ENCODE data around the gene FADD.

The FADD gene

GRCh38 chr11:70233962-70234361, 30.9 kb downstream of the FADD start:
- Histone ChIP-seq H3K9me3 (ENCODE audit: control insufficient read depth, low read length) (no peaks in the 10 kb centered on the region), H3K27ac (ENCODE audit: low read depth, low read length, severe bottlenecking) (no peak overlapping the region), H3K4me3 (ENCODE audit: extremely low read depth, insufficient read depth, low read length, poor library complexity, severe bottlenecking) (no peak overlapping the region), H3K4me1 (ENCODE audit: control insufficient read depth, insufficient read depth, low read length, poor library complexity, severe bottlenecking) (peaks cover 4% of the 10 kb centered on the region), H3K36me3 (ENCODE audit: control insufficient read depth, insufficient read depth, low read length) (no peaks in the 10 kb centered on the region)
- 100% methylated on average over 1 of the region's 9 CpGs for WGBS, 2 experiments (ENCODE audit: insufficient coverage in 2 of 2)

GRCh38 chr11:70240337-70240736, 37.2 kb downstream of the FADD start:
- no peak overlapping the region for H3K4me3 ChIP-seq (ENCODE audit: extremely low read depth, insufficient read depth, low read length, poor library complexity, severe bottlenecking)
- no peaks in the 10 kb centered on the region for H3K9me3 ChIP-seq (ENCODE audit: control insufficient read depth, low read length)
- H3K4me1 ChIP-seq (ENCODE audit: control insufficient read depth, insufficient read depth, low read length, poor library complexity, severe bottlenecking): peaks cover 9% of the 10 kb centered on the region
- WGBS, 2 experiments (ENCODE audit: insufficient coverage in 2 of 2): 90 to 94% methylated on average over 15 to 16 of the region's 16 CpGs
- no peaks in the 10 kb centered on the region for H3K36me3 ChIP-seq (ENCODE audit: control insufficient read depth, insufficient read depth, low read length)
- H3K27ac ChIP-seq (ENCODE audit: low read depth, low read length, severe bottlenecking): no peak overlapping the region

GRCh38 chr11:70241709-70242108, 38.6 kb downstream of the FADD start:
- no peaks in the 10 kb centered on the region for H3K36me3 ChIP-seq (ENCODE audit: control insufficient read depth, insufficient read depth, low read length)
- no peaks in the 10 kb centered on the region for H3K9me3 ChIP-seq (ENCODE audit: control insufficient read depth, low read length)
- 92 to 95% methylated on average over 2 to 3 of the region's 3 CpGs for WGBS, 2 experiments (ENCODE audit: insufficient coverage in 2 of 2)
- H3K4me3 ChIP-seq (ENCODE audit: extremely low read depth, insufficient read depth, low read length, poor library complexity, severe bottlenecking): no peak overlapping the region
- H3K4me1 ChIP-seq (ENCODE audit: control insufficient read depth, insufficient read depth, low read length, poor library complexity, severe bottlenecking): peaks cover 14% of the 10 kb centered on the region
- no peak overlapping the region for H3K27ac ChIP-seq (ENCODE audit: low read depth, low read length, severe bottlenecking)

- Histone ChIP-seq H3K36me3 (ENCODE audit: control insufficient read depth, insufficient read depth, low read length) (no peaks in the 10 kb centered on the region), H3K4me3 (ENCODE audit: extremely low read depth, insufficient read depth, low read length, poor library complexity, severe bottlenecking) (no peak overlapping the region), H3K27ac (ENCODE audit: low read depth, low read length, severe bottlenecking) (no peak overlapping the region), H3K4me1 (ENCODE audit: control insufficient read depth, insufficient read depth, low read length, poor library complexity, severe bottlenecking) (peaks cover 21% of the 10 kb centered on the region), H3K9me3 (ENCODE audit: control insufficient read depth, low read length) (no peaks in the 10 kb centered on the region)
- 85 to 97% methylated on average over 4 of the region's 4 CpGs for WGBS, 2 experiments (ENCODE audit: insufficient coverage in 2 of 2)
Observed at GRCh38 chr11:70242885-70243284, 39.8 kb downstream of the FADD start.

GRCh38 chr11:70243912-70244652, 41.0 kb downstream of the FADD start:
- Histone ChIP-seq H3K4me3 (ENCODE audit: extremely low read depth, insufficient read depth, low read length, poor library complexity, severe bottlenecking) (no peak overlapping the region), H3K36me3 (ENCODE audit: control insufficient read depth, insufficient read depth, low read length) (no peaks in the 10 kb centered on the region), H3K9me3 (ENCODE audit: control insufficient read depth, low read length) (no peaks in the 10 kb centered on the region), H3K27ac (ENCODE audit: low read depth, low read length, severe bottlenecking) (no peak overlapping the region), H3K4me1 (ENCODE audit: control insufficient read depth, insufficient read depth, low read length, poor library complexity, severe bottlenecking) (peaks cover 21% of the 10 kb centered on the region)
- WGBS, 2 experiments (ENCODE audit: insufficient coverage in 2 of 2): 95 to 96% methylated on average over 14 to 15 of the region's 15 CpGs

- no peaks in the 10 kb centered on the region for H3K9me3 ChIP-seq (ENCODE audit: control insufficient read depth, low read length)
- no peaks in the 10 kb centered on the region for H3K36me3 ChIP-seq (ENCODE audit: control insufficient read depth, insufficient read depth, low read length)
- WGBS, 2 experiments (ENCODE audit: insufficient coverage in 2 of 2): 84 to 88% methylated on average over 6 to 7 of the region's 7 CpGs
- H3K4me1 ChIP-seq (ENCODE audit: control insufficient read depth, insufficient read depth, low read length, poor library complexity, severe bottlenecking): peaks cover 21% of the 10 kb centered on the region
- H3K27ac ChIP-seq (ENCODE audit: low read depth, low read length, severe bottlenecking): no peak overlapping the region
- H3K4me3 ChIP-seq (ENCODE audit: extremely low read depth, insufficient read depth, low read length, poor library complexity, severe bottlenecking): no peak overlapping the region
Observed at GRCh38 chr11:70244698-70245097, 41.6 kb downstream of the FADD start.

- WGBS, 2 experiments (ENCODE audit: insufficient coverage in 2 of 2): 73 to 100% methylated on average over 1 to 2 of the region's 8 CpGs
- Histone ChIP-seq H3K9me3 (ENCODE audit: control insufficient read depth, low read length) (no peaks in the 10 kb centered on the region), H3K36me3 (ENCODE audit: control insufficient read depth, insufficient read depth, low read length) (no peaks in the 10 kb centered on the region), H3K4me3 (ENCODE audit: extremely low read depth, insufficient read depth, low read length, poor library complexity, severe bottlenecking) (no peak overlapping the region), H3K27ac (ENCODE audit: low read depth, low read length, severe bottlenecking) (no peak overlapping the region), H3K4me1 (ENCODE audit: control insufficient read depth, insufficient read depth, low read length, poor library complexity, severe bottlenecking) (peaks cover 21% of the 10 kb centered on the region)
Observed at GRCh38 chr11:70246196-70246595, 43.1 kb downstream of the FADD start.

- H3K4me1 ChIP-seq (ENCODE audit: control insufficient read depth, insufficient read depth, low read length, poor library complexity, severe bottlenecking): peaks cover 21% of the 10 kb centered on the region
- no peak overlapping the region for H3K4me3 ChIP-seq (ENCODE audit: extremely low read depth, insufficient read depth, low read length, poor library complexity, severe bottlenecking)
- no peaks in the 10 kb centered on the region for H3K36me3 ChIP-seq (ENCODE audit: control insufficient read depth, insufficient read depth, low read length)
- WGBS, 2 experiments (ENCODE audit: insufficient coverage in 2 of 2): 57 to 76% methylated on average over 7 to 8 of the region's 8 CpGs
- no peaks in the 10 kb centered on the region for H3K9me3 ChIP-seq (ENCODE audit: control insufficient read depth, low read length)
- no peak overlapping the region for H3K27ac ChIP-seq (ENCODE audit: low read depth, low read length, severe bottlenecking)
Observed at GRCh38 chr11:70247042-70247709, 44.1 kb downstream of the FADD start.

GRCh38 chr11:70247710-70248072, 44.6 kb downstream of the FADD start:
- Histone ChIP-seq H3K4me3 (ENCODE audit: extremely low read depth, insufficient read depth, low read length, poor library complexity, severe bottlenecking) (no peak overlapping the region), H3K9me3 (ENCODE audit: control insufficient read depth, low read length) (no peaks in the 10 kb centered on the region), H3K4me1 (ENCODE audit: control insufficient read depth, insufficient read depth, low read length, poor library complexity, severe bottlenecking) (peaks cover 17% of the 10 kb centered on the region), H3K27ac (ENCODE audit: low read depth, low read length, severe bottlenecking) (no peak overlapping the region), H3K36me3 (ENCODE audit: control insufficient read depth, insufficient read depth, low read length) (no peaks in the 10 kb centered on the region)
- 66 to 80% methylated on average over 3 to 4 of the region's 4 CpGs for WGBS, 2 experiments (ENCODE audit: insufficient coverage in 2 of 2)

GRCh38 chr11:70250876-70251658, 48.0 kb downstream of the FADD start:
- Histone ChIP-seq H3K9me3 (ENCODE audit: control insufficient read depth, low read length) (no peaks in the 10 kb centered on the region), H3K4me1 (ENCODE audit: control insufficient read depth, insufficient read depth, low read length, poor library complexity, severe bottlenecking) (peaks cover 10% of the 10 kb centered on the region), H3K36me3 (ENCODE audit: control insufficient read depth, insufficient read depth, low read length) (no peaks in the 10 kb centered on the region), H3K4me3 (ENCODE audit: extremely low read depth, insufficient read depth, low read length, poor library complexity, severe bottlenecking) (no peak overlapping the region), H3K27ac (ENCODE audit: low read depth, low read length, severe bottlenecking) (no peak overlapping the region)
- 84 to 87% methylated on average over 14 of the region's 16 CpGs for WGBS, 2 experiments (ENCODE audit: insufficient coverage in 2 of 2)
